ENCODE data around the gene LGMN.

LGMN gene

DNA sequence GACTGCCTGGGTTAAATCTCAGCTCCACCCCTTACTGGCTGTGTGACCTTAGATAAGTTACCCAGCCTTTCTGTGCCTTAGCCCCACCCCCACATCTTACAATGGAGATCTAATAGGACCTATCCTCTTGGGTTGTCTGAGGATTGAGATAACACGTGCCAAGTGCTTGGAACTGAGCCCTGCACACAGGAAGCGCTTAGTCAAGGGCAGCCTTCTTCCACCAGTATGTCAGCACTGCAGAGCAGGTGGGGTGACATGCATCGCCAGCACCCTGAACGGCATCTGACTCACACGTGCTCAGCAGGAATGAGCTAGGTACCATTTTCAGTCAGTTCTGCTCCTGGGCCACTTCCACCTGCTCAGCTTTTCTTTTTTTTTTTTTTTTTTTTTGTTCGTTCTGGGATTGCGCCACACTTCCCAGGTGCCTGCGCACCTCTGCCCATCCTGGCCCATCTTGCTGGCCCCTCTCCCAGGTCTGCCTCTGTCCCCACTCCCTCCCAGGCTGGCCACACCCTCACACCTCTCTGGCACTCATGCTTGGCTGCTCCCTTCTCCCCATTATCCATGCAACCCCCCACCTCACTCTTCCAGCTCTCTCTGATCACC, 19.6 kb downstream of the LGMN start:
- no peak for DNase-seq (ENCODE audit: low read depth in 1 of 2, low spot score in 1 of 2)

GRCh38 chr14:92726933-92727262, 21.5 kb downstream of the LGMN start:
- no peak for DNase-seq (ENCODE audit: low read depth in 1 of 2, low spot score in 1 of 2)

DNA sequence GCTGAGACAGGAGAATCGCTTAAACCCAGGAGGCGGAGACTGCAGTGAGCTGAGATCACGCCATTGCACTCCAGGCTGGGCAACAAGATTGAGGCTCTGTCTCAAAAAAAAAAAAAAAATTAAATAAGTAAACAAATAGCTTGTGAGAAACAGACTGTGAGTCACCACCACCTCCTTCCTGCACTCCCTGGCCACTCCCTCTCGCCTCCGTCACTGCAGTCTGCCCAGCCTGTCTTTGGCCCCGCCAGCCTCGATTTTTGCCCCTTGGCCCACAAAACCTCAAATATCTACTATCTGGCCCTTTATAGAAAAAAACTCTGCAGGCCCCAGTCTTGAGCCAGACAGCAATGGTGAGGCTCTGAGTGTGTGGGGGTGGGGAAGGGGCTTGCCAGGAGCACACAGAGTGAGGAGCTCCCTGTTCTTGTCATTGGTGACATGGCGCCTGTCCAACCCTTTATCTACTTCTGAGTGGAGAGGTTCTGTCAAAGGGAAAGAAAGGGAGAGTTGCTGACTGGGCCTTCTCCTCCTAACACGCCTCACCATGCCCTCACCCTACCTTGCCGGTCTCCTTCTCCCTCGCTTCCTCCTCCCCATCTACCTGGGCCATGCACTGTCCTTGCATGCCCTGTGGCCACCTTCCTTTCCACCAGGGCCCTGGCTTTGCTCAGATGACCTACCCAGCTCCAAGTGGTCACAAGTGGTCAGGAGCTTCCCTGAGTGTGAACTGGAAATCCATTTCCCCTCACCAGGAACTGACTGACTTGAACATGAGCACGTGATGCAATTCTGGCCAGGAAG, 22.1 kb downstream of the LGMN start:
- no peak for DNase-seq (ENCODE audit: low read depth in 1 of 2, low spot score in 1 of 2)

- no peak for DNase-seq (ENCODE audit: low read depth in 1 of 2, low spot score in 1 of 2)
Measured at GRCh38 chr14:92724516-92725340, 23.7 kb downstream of the LGMN start.

GRCh38 chr14:92719890-92720323, 28.5 kb downstream of the LGMN start:
- no peak for DNase-seq (ENCODE audit: low read depth in 1 of 2, low spot score in 1 of 2)

GRCh38 chr14:92719421-92719820, 29.0 kb downstream of the LGMN start:
- no peak for DNase-seq (ENCODE audit: low read depth in 1 of 2, low spot score in 1 of 2)

DNA sequence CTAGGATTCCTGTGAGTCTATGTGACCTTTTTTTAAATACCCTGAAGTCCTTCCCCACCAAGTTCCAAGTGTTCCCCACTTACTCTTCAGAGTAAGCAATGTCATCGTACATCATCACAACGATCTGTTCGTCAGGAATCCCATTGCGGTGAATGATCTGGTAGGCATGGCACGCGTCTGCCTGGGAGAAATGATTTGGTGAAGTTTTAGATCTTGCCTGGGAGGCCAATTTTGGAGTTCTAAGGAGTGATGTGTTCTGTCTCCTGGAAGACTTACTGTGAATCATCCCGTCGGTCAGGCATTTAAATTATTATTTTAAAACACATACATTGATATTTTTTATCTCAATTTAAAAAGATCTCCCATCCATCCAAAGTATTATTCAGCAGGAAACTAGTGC, 29.8 kb downstream of the LGMN start:
- DNase-seq (ENCODE audit: low read depth in 1 of 2, low spot score in 1 of 2), result no peak

- no peak for DNase-seq (ENCODE audit: low read depth in 1 of 2, low spot score in 1 of 2)
Measured at GRCh38 chr14:92717571-92718042, 30.8 kb downstream of the LGMN start.

- no peak for DNase-seq (ENCODE audit: low read depth in 1 of 2, low spot score in 1 of 2)
Measured at GRCh38 chr14:92716131-92716530, 32.3 kb downstream of the LGMN start.

DNA sequence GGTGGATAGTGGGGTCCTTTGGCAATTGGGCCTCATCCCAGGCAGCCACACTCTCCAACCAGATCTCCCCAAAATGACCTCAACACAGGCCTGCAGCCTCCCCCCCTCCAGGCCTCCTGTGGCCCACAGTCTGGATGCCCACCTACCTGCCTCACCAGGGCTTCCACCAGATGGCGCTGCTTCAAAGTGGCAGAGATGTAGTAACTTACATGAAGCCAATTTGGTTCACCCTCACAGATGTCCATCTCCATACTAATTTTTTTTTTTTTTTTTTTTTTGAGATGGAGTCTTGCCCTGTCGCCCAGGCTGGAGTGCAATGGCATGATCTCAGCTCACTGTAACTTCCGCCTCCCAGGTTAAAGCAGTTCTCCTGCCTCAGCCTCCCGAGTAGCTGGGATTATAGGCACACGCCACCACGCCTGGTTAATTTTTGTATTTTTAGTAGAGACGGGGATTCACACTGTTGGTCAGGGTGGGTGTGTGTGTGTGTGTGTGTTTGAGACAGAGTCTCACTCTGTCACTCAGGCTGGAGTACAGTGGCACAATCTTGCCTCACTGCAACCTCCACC, 33.6 kb downstream of the LGMN start:
- DNase-seq (ENCODE audit: low read depth in 1 of 2, low spot score in 1 of 2), result peak; percentile 64

- DNase-seq (ENCODE audit: low read depth in 1 of 2, low spot score in 1 of 2), result no peak
Measured at GRCh38 chr14:92712654-92713051, 35.8 kb downstream of the LGMN start.

DNA sequence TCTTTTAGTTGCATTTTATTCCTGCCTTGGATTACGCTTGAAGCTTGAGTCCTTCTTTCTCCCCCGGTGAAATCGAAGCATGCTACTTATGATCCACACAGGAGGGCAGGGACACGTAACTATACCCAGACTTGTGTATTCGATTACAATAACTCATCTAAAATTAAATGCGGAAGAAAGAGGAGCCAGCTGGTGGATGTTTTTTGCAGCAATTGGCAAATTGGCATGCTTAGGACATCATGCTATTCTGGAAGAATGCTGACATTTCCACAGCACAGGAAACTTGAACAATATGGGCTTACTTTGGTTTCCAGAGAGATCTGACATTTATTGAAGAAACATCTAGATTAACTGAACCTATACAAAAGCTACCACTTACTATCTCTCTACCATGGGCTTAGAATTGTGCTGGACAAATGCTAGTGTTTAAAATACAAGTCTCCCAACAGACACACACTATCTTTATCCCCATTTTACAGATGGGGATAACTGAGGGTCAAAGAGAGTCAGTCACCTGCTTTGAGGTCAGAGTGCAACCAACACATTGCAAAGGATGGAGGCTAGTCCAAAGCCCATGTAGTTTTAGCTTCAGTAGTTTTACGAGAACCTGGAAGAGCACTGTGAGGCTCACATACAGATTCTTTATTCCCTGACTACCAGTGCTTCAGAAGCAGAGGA, 36.3 kb downstream of the LGMN start:
- no peak for DNase-seq (ENCODE audit: low read depth in 1 of 2, low spot score in 1 of 2)

DNA sequence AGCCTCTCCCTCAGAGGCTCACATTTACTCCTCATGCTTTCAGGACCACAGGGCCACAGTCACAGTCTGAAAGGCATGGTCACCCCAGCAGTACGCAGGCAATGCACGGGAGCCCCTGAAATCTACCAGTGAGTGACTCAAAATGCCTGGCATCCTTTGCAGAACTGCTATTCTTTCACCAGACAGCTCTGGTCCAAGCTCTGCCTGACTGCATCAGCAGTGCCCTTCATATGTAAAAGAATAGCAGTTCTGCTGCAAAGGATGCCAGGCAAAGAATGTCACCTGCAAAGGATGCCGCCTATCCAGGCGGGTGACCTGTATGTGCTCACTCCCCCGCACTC, 38.5 kb downstream of the LGMN start:
- DNase-seq (ENCODE audit: low read depth in 1 of 2, low spot score in 1 of 2), result no peak

GRCh38 chr14:92709340-92710000, 39.0 kb downstream of the LGMN start:
- DNase-seq (ENCODE audit: low read depth in 1 of 2, low spot score in 1 of 2), result no peak

DNA sequence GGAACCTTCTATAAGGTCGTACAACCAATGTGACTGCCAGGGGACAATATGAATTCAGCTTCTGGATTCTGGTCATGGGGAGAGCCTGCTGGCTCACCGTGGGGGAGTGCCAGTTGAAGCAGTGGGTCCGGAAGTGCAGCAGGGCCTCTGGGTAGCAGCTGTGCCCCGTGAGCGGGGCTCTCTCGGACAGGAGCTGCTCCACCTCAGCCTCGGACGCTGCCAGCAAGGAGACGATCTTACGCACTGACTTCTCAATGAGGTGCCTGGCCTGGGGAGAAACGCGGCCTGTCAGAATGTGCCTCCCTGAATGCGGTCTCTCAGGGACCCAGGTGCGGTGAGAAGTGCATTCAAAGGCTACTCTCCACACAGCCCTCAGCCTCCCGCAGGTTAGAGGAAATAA, 42.0 kb downstream of the LGMN start:
- DNase-seq (ENCODE audit: low read depth in 1 of 2, low spot score in 1 of 2), result no peak

GRCh38 chr14:92704821-92705220, 43.6 kb downstream of the LGMN start:
- DNase-seq (ENCODE audit: low read depth in 1 of 2, low spot score in 1 of 2), result no peak

GRCh38 chr14:92704036-92704804, 44.2 kb downstream of the LGMN start:
- no peak for DNase-seq (ENCODE audit: low read depth in 1 of 2, low spot score in 1 of 2)

DNA sequence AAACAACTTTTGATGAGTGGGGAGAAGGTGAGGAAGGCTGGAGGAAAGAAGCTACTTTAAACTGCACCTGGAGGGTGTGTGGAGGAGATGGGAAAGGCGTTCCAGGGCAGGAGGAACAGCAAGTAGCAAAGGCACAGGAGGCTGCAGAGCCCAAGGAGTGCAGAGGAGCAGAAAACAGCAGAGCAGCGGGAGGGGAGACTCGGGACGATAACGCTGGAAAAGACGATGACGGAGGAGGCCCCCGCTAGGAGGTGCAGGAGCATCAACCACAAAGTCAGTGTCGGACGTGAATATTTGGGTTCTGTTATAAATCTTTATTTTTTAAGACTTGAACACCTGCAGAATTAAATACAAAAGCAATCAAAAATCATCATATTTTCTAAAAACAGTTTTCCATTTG, 44.9 kb downstream of the LGMN start:
- no peak for DNase-seq (ENCODE audit: low read depth in 1 of 2, low spot score in 1 of 2)

- no peak for DNase-seq (ENCODE audit: low read depth in 1 of 2, low spot score in 1 of 2)
Measured at GRCh38 chr14:92702441-92702918, 45.9 kb downstream of the LGMN start.

- no peak for DNase-seq (ENCODE audit: low read depth in 1 of 2, low spot score in 1 of 2)
Measured at GRCh38 chr14:92701826-92702225, 46.6 kb downstream of the LGMN start.

Measured in activated T-helper 1 cell treated with anti-CD3 and anti-CD28 coated beads, Interleukin-2, amount 50 U/mL, for 16 hours (primary cell).